Erythroblast (primary cell): Measurements from ENCODE around the gene ATF2.

Experiments
- GATA1 ChIP-seq: IDR thresholded peaks from 2 replicates; pipeline ENCODE4 v1.6.1; 2011; ENCODE audit warnings: low read depth, mild to moderate bottlenecking, control low read depth, low read length, moderate library complexity
- POLR2A ChIP-seq: IDR thresholded peaks from 2 replicates; pipeline ENCODE4 v1.6.1; 2011; ENCODE audit warnings: mild to moderate bottlenecking, low read length

DNA sequence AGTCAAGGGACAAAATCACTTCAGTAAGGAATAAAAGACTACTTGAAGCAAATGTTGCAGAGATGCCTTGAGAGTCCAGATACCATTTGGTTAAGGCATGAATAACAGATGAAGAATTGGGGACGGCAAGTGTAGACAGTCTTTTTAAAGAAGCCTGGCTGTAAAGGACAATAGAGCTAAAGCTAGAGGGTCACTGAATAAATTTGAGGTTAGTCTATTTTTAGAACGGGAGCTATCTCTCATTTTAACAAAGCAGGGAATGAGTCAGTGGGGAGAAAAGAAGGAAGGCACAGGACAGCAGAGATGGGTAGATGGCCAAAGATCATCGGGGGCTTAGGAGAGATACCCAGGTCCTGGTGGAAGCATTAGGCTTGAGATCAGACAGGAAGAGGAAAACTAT lies 132.2 kb downstream of the ATF2 start:
- no peak for TF ChIP-seq POLR2A
- TF ChIP-seq GATA1, result no peak
